Tibial nerve (tissue), 4 donors: Measurements from ENCODE around the gene TATDN2. TPM values are rescaled to one million over a fixed set of nuclear protein-coding genes. Genes with fewer than 3 reads are reported as not detected.

Experiments
- DNase-seq, 2 donors: peaks; one replicate each; pipeline ENCODE4 v3.0.0-alpha.2; 2019; ENCODE audit warnings: low spot score in 2 of 2
- H3K27ac ChIP-seq, 4 donors: fragments of 200-600 bp; sonication (generic) in 3 of 4; one replicate each; pipeline ENCODE4 v1.5.1; 2017 to 2019; ENCODE audit warnings: mild to moderate bottlenecking in 1 of 4
- H3K27me3 ChIP-seq, 2 donors: fragments of 200-600 bp; sonication (generic) in 1 of 2; one replicate each; pipeline versions ENCODE4 v1.5.1 to v1.6.0; 2017 to 2019
- H3K36me3 ChIP-seq, 3 donors: fragments of 200-600 bp; sonication (generic); one replicate each; pipeline ENCODE4 v1.5.1; 2018 to 2019
- H3K4me1 ChIP-seq, 4 donors: fragments of 200-600 bp; sonication (generic) in 3 of 4; one replicate each; pipeline ENCODE4 v1.5.1; 2017 to 2019
- H3K4me3 ChIP-seq, 4 donors: fragments of 200-600 bp; sonication (generic) in 3 of 4; one replicate each; pipeline ENCODE4 v1.5.1; 2017 to 2019; ENCODE audit warnings: mild to moderate bottlenecking in 1 of 4, moderate library complexity in 1 of 4
- H3K9me3 ChIP-seq, 4 donors: fragments of 200-600 bp; sonication (generic) in 3 of 4; one replicate each; pipeline ENCODE4 v1.5.1; 2017 to 2019
- EP300 ChIP-seq, 2 donors: sonication (generic); formaldehyde crosslinking; IDR thresholded peaks; one replicate each; pipeline ENCODE4 v1.6.1; 2017; ENCODE audit warnings: antibody characterized with exemption in 2 of 2, mild to moderate bottlenecking in 1 of 2
- POLR2A ChIP-seq, 2 donors: fragments of 450-650 bp; IDR thresholded peaks; one replicate each; pipeline ENCODE4 v1.6.1; 2017; ENCODE audit warnings: antibody characterized with exemption in 2 of 2, mild to moderate bottlenecking in 2 of 2, moderate library complexity in 2 of 2
- WGBS, 2 donors: methylation state at CpG; one replicate each; pipeline ENCODE4 v1.1.5; 2018; 5-methylcytosine and 5-hydroxymethylcytosine counted together
- total RNA-seq, 4 donors: library from RNA; depleted of rRNA; stranded (reverse); fragments of >200 nt; gene quantifications; one replicate each; pipeline ENCODE4 v1.1.0, GENCODE V29; 2016
- TF ChIP-seq, protein P1 (sequence below), 5 experiments: fragments of 200-600 bp in 3 of 5; fragments of 450-650 bp in 2 of 5; sonication (generic) in 3 of 5; IDR thresholded peaks; one replicate each; pipeline ENCODE4 v1.5.1; 2016 to 2019; ENCODE audit warnings: antibody characterized with exemption in 5 of 5, mild to moderate bottlenecking in 3 of 5, moderate library complexity in 2 of 5

The TATDN2 gene
- total RNA-seq, 4 donors from 2014 or later: 21.2 to 28.9 (median 28.5) TPM

DNA sequence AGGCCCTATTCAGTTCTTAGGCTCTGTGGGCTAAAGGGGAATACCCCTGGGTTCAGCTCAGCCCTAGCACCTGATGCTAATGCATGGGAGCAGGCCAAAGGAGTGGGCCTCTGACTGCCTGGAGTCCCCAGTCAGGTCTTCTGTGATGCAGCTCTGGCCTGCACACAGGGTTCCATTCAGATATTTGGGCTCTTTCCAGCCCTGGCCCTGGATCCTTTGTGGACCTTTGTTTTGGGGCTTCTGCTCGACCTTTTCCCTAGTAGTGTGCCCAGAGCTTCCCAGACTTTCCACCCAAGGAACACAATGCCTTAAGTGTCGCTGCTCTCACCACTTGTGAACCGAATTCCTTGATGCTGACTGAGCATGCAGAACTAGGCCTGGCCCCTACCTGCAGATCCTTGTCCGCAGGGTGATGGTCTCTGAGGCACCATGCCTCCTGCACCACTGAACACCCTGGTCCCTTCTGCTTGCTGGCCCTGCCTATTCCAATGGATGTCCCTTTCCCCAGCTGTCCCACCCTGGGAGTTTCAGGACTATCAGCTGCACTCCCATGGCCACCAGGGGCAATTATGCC lies 67.6 kb downstream of the TATDN2 start:
- TF ChIP-seq EP300 (IDR thresholded peaks at IDR 0.05): no peak
- Histone ChIP-seq H3K4me3 (no peak overlapping the region), H3K36me3 (peaks cover 7 to 80% (median 20%) of the 10 kb centered on the region in 3 donors), H3K9me3 (no peaks in the 10 kb centered on the region), H3K4me1 (peaks cover 0 to 34% (median 12%) of the 10 kb centered on the region in 4 donors), H3K27ac (no peak overlapping the region), H3K27me3 (no peaks in the 10 kb centered on the region)
- no peak for DNase-seq
- WGBS, 2 donors: 87 to 88% methylated on average over 4 of the region's 4 CpGs

- TF ChIP-seq EP300 (IDR thresholded peaks at IDR 0.05) (no peak), POLR2A (IDR thresholded peaks at IDR 0.05) (no peak)
- TF ChIP-seq, protein P1, sequence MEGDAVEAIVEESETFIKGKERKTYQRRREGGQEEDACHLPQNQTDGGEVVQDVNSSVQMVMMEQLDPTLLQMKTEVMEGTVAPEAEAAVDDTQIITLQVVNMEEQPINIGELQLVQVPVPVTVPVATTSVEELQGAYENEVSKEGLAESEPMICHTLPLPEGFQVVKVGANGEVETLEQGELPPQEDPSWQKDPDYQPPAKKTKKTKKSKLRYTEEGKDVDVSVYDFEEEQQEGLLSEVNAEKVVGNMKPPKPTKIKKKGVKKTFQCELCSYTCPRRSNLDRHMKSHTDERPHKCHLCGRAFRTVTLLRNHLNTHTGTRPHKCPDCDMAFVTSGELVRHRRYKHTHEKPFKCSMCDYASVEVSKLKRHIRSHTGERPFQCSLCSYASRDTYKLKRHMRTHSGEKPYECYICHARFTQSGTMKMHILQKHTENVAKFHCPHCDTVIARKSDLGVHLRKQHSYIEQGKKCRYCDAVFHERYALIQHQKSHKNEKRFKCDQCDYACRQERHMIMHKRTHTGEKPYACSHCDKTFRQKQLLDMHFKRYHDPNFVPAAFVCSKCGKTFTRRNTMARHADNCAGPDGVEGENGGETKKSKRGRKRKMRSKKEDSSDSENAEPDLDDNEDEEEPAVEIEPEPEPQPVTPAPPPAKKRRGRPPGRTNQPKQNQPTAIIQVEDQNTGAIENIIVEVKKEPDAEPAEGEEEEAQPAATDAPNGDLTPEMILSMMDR (IDR thresholded peaks at IDR 0.05): no peak
- WGBS, 2 donors: 93 to 95% methylated on average over 4 of the region's 4 CpGs
- Histone ChIP-seq H3K27ac (no peak overlapping the region), H3K4me1 (peaks cover 0 to 38% (median 12%) of the 10 kb centered on the region in 4 donors), H3K27me3 (no peaks in the 10 kb centered on the region), H3K9me3 (no peaks in the 10 kb centered on the region), H3K4me3 (no peak overlapping the region), H3K36me3 (peaks cover 7 to 64% (median 9%) of the 10 kb centered on the region in 3 donors)
- DNase-seq: no peak
Observed at GRCh38 chr3:10317311-10317960, 69.2 kb downstream of the TATDN2 start.

DNA sequence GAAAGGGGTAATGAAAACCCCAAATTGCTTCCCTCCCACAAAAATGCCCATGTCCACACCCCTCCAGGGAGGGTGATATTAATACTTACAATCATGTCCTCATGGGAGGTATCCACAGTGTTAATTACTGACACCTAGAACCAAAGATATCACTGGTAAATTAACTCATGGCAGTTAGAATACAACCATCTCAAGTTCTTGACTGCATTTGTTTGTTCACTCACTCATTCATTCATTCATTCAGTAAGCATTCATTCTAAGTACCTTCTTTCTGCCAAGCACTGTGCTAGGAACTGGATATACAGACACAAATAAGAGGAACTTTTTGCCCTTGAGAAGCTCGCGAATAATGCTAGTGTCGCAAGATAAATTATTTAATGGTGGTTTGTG lies 69.7 kb downstream of the TATDN2 start:
- Histone ChIP-seq H3K9me3 (no peaks in the 10 kb centered on the region), H3K36me3 (peaks cover 7 to 59% (median 9%) of the 10 kb centered on the region in 3 donors), H3K4me3 (no peak overlapping the region), H3K4me1 (peaks cover 0 to 38% (median 12%) of the 10 kb centered on the region in 4 donors), H3K27ac (no peak overlapping the region), H3K27me3 (no peaks in the 10 kb centered on the region)
- WGBS, 2 donors: 87 to 94% methylated on average over 3 of the region's 3 CpGs
- no peak for DNase-seq
- TF ChIP-seq EP300 (IDR thresholded peaks at IDR 0.05) (no peak), POLR2A (IDR thresholded peaks at IDR 0.05) (no peak)
- TF ChIP-seq, protein P1 (IDR thresholded peaks at IDR 0.05): no peak

DNA sequence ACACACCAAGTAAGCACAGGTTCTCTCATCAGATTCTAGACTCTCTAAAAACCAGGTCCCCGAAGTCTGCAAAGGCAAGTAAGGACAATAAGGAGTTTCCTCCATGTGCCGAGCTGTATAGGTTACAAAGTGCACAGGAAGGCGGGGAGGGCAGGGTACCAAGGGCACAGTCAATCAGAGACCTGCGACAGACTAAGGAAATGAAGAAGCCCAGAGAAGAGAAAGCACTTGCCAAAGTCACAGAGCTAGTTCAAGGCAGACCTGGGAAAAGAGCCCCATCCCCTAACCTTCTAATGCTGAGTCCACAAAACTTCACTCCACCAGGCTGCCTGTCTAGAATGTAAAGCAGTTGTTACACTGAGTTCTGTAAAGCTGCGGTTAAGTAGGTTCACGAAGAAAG lies 71.0 kb downstream of the TATDN2 start:
- Histone ChIP-seq H3K36me3 (peaks cover 3 to 46% (median 7%) of the 10 kb centered on the region in 3 donors), H3K27ac (no peak overlapping the region), H3K4me3 (peak overlapping the region in 2 of 4 donors; percentile 17 to 81), H3K27me3 (no peaks in the 10 kb centered on the region), H3K4me1 (peaks cover 0 to 38% (median 12%) of the 10 kb centered on the region in 4 donors), H3K9me3 (no peaks in the 10 kb centered on the region)
- 62 to 63% methylated on average over 6 of the region's 6 CpGs for WGBS, 2 donors
- DNase-seq: no peak
- TF ChIP-seq EP300 (IDR thresholded peaks at IDR 0.05): no peak
- TF ChIP-seq, protein P1 (IDR thresholded peaks at IDR 0.05): no peak
- no peak for TF ChIP-seq POLR2A (IDR thresholded peaks at IDR 0.05)

- DNase-seq: no peak
- no peaks in the 10 kb centered on the region for H3K9me3 ChIP-seq
- H3K36me3 ChIP-seq: peaks cover 2 to 40% (median 3%) of the 10 kb centered on the region in 3 donors
- TF ChIP-seq EP300 (IDR thresholded peaks at IDR 0.05): no peak
- TF ChIP-seq POLR2A (IDR thresholded peaks at IDR 0.05): no peak
- H3K4me3 ChIP-seq: peak overlapping the region; percentile 81 to 100 (median 89)
- WGBS, 2 donors: 0 to 13% methylated on average over 2 to 3 of the region's 3 CpGs
- H3K27ac ChIP-seq: peak overlapping the region in 1 of 4 donors; percentile 88
- no peaks in the 10 kb centered on the region for H3K27me3 ChIP-seq
- peaks cover 0 to 38% (median 12%) of the 10 kb centered on the region in 4 donors for H3K4me1 ChIP-seq
Observed at GRCh38 chr3:10319804-10320203, 71.5 kb downstream of the TATDN2 start.

GRCh38 chr3:10320320-10320677 lies 72.0 kb downstream of the TATDN2 start:
- H3K4me1 ChIP-seq: peaks cover 0 to 38% (median 12%) of the 10 kb centered on the region in 4 donors
- no peak for DNase-seq
- H3K9me3 ChIP-seq: no peaks in the 10 kb centered on the region
- WGBS, 2 donors: 0 to 1% methylated on average over 9 of the region's 9 CpGs
- no peaks in the 10 kb centered on the region for H3K27me3 ChIP-seq
- peak overlapping the region; percentile 81 to 100 (median 89) for H3K4me3 ChIP-seq
- no peak for TF ChIP-seq EP300 (IDR thresholded peaks at IDR 0.05)
- TF ChIP-seq POLR2A (IDR thresholded peaks at IDR 0.05): no peak
- TF ChIP-seq, protein P1 (IDR thresholded peaks at IDR 0.05): no peak
- H3K27ac ChIP-seq: peak overlapping the region; percentile 28 to 91 (median 87)
- H3K36me3 ChIP-seq: peaks cover 0 to 35% (median 3%) of the 10 kb centered on the region in 3 donors
